ENCODE results near the gene XXYLT1. TPM values are rescaled to one million over a fixed set of nuclear protein-coding genes. Genes with fewer than 3 reads are reported as not detected.

Gene XXYLT1
- total and polyA plus RNA-seq, 2 of the 8 experiments (the other 6 are each of a cell fraction or from before 2014, with no cell fraction given) = 18.9 to 23.8 TPM

DNA sequence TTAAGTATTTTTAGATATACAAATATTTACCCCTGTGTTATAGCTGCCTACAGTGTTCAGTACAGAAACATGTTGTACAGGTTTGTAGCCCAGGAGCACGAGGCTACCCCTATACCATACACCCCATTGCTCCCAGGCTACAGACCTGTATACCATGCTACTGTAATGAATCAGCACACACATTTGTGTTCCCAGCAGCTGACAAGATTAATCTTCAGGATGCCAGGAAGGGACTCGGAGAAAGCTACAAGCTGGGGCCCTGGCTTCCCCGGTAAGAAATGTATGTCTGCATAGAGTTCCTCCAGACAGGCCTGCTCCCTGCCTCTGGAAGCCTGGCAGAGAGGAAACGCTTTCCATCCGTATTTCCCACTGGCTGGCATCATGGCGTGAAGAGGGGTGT is 136.5 kb downstream of the XXYLT1 start (continued):
- no peak for TF ChIP-seq TAF7 (optimal IDR thresholded peaks at IDR 0.05; ENCODE audit: borderline replicate concordance, low read depth, low read length)
- TF ChIP-seq SP4 (IDR thresholded peaks at IDR 0.05; ENCODE audit: low read length) = no peak
- TF ChIP-seq NRF1 (IDR thresholded peaks at IDR 0.05; ENCODE audit: low read depth, low read length) = no peak
